ENCODE data around the gene MVK.

MVK gene

DNA sequence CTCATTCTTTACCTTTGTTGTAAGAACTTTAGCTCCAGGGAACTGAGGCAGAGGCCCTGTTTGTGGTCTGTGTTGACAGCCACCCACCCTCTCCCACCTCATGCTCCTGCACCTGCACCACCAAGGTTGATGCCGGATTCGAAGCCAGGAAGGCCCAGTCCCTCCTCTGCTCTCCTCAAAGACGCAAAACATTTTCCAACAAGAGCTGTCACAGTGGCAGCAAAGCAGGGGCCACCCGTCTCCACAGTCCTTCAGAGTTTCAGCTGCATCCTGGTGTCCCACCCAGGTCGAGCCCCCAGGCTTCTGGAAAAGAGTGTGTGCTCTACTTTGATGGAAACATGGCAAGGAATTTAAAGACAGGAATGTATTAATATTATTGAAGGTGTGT lies 37.7 kb upstream of the MVK start:
- Histone ChIP-seq H3K9ac (ENCODE audit: low read length) (no peak overlapping the region), H3K36me3 (ENCODE audit: control insufficient read depth, insufficient read depth, low read length, severe bottlenecking) (peaks cover 40% of the 10 kb centered on the region), H3K4me1 (ENCODE audit: control insufficient read depth, insufficient read depth, low read length) (peaks cover 4% of the 10 kb centered on the region), H3K27me3 (replicated peaks; ENCODE audit: control insufficient read depth, insufficient read depth, low read length) (no peaks in the 10 kb centered on the region), H3K4me3 (ENCODE audit: low read length) (no peak overlapping the region), H3K9me3 (ENCODE audit: control insufficient read depth, low read length) (no peaks in the 10 kb centered on the region)
- no peak for DNase-seq (ENCODE audit: low read depth)

DNA sequence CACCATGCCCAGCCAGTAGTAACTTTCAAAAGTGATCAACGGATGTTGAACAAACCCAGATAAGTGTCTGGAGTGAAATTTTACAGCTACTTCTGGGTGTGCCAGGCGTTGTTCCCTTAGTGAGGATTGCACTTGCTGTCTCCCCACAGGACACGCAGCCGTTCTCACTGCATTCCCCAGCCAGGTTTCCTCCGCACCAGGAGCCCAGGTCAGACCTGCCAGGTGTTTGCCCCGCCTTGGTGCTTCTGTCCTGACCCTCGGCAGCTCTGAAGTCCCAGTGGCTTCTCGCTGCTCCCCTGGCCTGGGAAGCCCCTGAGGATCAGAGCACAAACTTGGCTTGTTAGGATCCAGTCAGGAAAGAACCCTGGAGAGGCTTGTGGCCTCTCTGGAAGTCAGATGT lies 36.5 kb upstream of the MVK start:
- Histone ChIP-seq H3K36me3 (ENCODE audit: control insufficient read depth, insufficient read depth, low read length, severe bottlenecking) (peaks cover 27% of the 10 kb centered on the region), H3K4me1 (ENCODE audit: control insufficient read depth, insufficient read depth, low read length) (peaks cover 4% of the 10 kb centered on the region), H3K9me3 (ENCODE audit: control insufficient read depth, low read length) (no peaks in the 10 kb centered on the region)

DNA sequence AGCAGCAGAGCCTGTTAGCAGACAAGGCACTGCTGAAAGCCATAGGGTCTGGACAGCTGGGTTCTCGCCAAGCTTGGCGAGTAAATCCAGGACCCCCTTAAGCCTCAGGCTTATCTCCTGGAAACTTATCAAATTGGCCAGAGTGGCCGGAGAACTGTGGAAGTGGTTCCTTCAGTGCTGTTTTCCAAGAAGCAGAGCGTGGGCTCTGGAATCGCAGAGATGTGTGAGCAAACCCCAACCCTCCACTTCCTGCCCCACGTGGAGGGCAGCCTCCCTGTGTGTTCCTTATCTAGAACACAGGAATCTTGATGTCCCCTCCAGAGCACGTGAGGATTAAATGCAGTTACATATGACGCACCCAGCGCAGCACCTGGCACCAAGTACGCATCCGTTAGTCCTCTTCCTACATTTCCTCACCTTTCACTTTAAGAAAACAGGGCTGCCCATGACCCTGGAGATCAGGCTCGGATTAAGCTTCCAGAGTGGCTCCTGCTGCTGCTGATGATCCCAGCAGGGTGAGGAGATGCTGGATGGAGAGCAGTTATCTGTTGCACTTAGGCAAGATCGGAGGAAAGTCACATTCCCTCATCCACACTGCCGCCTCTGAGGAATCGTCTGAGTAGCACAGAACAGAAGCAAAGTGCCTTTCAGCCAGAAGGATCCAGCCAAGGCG lies 35.3 kb upstream of the MVK start:
- H3K4me1 ChIP-seq (ENCODE audit: control insufficient read depth, insufficient read depth, low read length) = peaks cover 4% of the 10 kb centered on the region
- no peak for DNase-seq (ENCODE audit: low read depth)
- H3K9ac ChIP-seq (ENCODE audit: low read length) = no peak overlapping the region
- H3K4me3 ChIP-seq (ENCODE audit: low read length) = no peak overlapping the region
- no peaks in the 10 kb centered on the region for H3K27me3 ChIP-seq (replicated peaks; ENCODE audit: control insufficient read depth, insufficient read depth, low read length)
- H3K9me3 ChIP-seq (ENCODE audit: control insufficient read depth, low read length) = no peaks in the 10 kb centered on the region
- peaks cover 20% of the 10 kb centered on the region for H3K36me3 ChIP-seq (ENCODE audit: control insufficient read depth, insufficient read depth, low read length, severe bottlenecking)

More for the DNA sequence above, 36.5 kb upstream of the MVK start:
- DNase-seq (ENCODE audit: low read depth) = no peak
- no peaks in the 10 kb centered on the region for H3K27me3 ChIP-seq (replicated peaks; ENCODE audit: control insufficient read depth, insufficient read depth, low read length)
- H3K9ac ChIP-seq (ENCODE audit: low read length) = no peak overlapping the region
- H3K4me3 ChIP-seq (ENCODE audit: low read length) = no peak overlapping the region

DNA sequence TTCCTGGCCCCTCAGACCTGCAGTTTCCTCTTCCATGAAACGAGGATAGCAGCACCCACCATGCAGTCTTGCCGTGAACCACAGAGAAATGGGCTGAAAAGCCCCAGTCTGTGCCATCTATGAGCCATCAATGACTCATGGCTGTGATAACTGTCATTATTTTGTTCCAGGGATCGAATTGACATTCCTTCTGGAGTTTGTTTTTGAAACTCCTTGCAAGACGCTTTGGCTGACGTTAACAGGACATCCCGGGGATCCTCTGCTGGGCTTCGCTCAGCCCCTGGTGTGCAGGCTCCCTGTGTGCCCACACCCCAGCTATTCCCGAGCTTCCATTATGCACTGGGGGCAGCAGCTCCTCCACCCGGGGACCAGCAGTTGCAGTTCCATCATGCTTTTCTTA lies 34.1 kb upstream of the MVK start:
- Histone ChIP-seq H3K4me3 (ENCODE audit: low read length) (no peak overlapping the region), H3K9ac (ENCODE audit: low read length) (no peak overlapping the region), H3K9me3 (ENCODE audit: control insufficient read depth, low read length) (no peaks in the 10 kb centered on the region), H3K4me1 (ENCODE audit: control insufficient read depth, insufficient read depth, low read length) (peaks cover 4% of the 10 kb centered on the region), H3K36me3 (ENCODE audit: control insufficient read depth, insufficient read depth, low read length, severe bottlenecking) (peaks cover 14% of the 10 kb centered on the region), H3K27me3 (replicated peaks; ENCODE audit: control insufficient read depth, insufficient read depth, low read length) (no peaks in the 10 kb centered on the region)
- peak; percentile 35 for DNase-seq (ENCODE audit: low read depth)

DNA sequence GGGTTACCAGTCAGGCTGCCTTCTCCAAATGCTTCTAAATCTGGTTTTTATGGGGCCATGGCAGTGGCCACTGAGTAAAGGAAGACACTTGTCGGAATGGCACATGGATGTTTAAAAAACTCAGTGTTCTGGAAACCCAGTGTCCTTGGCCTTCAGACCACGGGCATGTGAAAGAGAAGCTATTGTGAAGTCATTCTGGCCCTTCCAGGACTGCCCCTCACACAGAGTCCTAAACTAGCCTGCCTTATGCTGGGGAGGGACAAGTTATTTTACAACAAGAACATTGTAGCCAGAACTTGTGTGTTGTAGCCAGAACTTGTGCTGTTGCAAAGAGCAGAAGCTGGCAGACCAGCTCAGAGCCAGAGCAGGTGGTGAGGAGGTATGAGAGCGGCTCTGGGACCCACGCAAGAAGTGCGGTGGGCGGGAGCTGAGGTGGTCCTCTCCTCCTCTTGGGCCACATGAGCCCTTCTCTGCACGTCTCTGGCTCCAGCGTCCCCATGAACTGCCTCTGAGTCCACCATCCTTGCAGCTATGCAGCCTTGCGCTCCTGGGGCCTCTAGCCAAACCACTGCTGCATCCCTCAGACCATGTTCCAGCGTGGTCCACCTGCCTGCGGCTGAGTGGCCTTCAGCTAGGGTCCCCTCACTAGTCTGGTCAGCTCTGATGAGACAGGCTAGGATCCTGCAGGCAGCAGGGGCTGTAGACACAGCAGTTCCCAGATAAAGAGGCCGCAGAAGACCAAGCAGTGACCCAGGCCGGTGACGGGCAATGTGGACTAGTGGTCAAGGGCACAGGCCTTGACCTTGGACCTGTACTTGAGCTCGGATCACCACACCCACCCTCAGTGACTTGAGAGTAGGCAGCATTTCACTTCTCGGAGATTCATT lies 32.8 kb upstream of the MVK start:
- no peaks in the 10 kb centered on the region for H3K9me3 ChIP-seq (ENCODE audit: control insufficient read depth, low read length)
- no peaks in the 10 kb centered on the region for H3K27me3 ChIP-seq (replicated peaks; ENCODE audit: control insufficient read depth, insufficient read depth, low read length)
- DNase-seq (ENCODE audit: low read depth) = no peak

DNA sequence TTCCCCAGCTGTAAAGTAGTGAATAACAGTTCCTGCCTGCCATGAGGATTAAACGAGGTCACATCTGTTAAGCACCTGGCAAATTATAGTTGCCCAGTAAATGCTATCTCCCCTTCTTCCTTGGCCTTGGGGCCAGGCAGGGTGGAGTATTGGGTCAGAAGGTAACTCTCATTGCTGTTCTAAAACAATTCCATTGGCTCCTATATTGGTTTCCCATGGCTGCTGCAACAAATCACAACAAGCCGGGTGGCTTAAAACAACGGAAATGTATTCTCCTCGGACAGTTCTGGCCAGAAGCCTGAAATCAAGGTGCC lies 32.2 kb upstream of the MVK start:
- no peak for DNase-seq (ENCODE audit: low read depth)
- Histone ChIP-seq H3K4me1 (ENCODE audit: control insufficient read depth, insufficient read depth, low read length) (peaks cover 15% of the 10 kb centered on the region), H3K9ac (ENCODE audit: low read length) (no peak overlapping the region), H3K27me3 (replicated peaks; ENCODE audit: control insufficient read depth, insufficient read depth, low read length) (no peaks in the 10 kb centered on the region), H3K9me3 (ENCODE audit: control insufficient read depth, low read length) (no peaks in the 10 kb centered on the region), H3K4me3 (ENCODE audit: low read length) (no peak overlapping the region), H3K36me3 (ENCODE audit: control insufficient read depth, insufficient read depth, low read length, severe bottlenecking) (no peaks in the 10 kb centered on the region)

More for the DNA sequence above, 32.8 kb upstream of the MVK start:
- peaks cover 3% of the 10 kb centered on the region for H3K36me3 ChIP-seq (ENCODE audit: control insufficient read depth, insufficient read depth, low read length, severe bottlenecking)
- peaks cover 15% of the 10 kb centered on the region for H3K4me1 ChIP-seq (ENCODE audit: control insufficient read depth, insufficient read depth, low read length)
- no peak overlapping the region for H3K9ac ChIP-seq (ENCODE audit: low read length)
- H3K4me3 ChIP-seq (ENCODE audit: low read length) = no peak overlapping the region

DNA sequence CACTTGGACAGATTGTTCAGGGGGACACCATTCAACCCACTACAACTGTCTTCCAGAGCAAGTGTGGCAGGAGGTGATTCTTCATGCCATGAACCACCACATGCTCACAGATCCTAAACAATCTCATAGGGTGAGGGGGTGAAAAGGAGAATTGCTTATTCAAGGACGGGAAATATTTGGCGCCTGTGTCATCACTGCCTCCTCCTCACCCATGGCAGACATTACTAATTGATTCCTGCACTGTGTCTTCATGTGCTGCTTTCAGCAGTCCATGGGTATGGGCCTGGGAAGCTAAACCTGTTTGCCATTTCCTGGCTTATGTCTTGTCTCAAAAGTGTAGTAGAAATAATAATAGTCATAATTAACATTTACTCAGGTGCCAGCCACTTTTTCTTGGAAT lies 31.6 kb upstream of the MVK start:
- no peaks in the 10 kb centered on the region for H3K27me3 ChIP-seq (replicated peaks; ENCODE audit: control insufficient read depth, insufficient read depth, low read length)
- H3K4me3 ChIP-seq (ENCODE audit: low read length) = no peak overlapping the region
- no peaks in the 10 kb centered on the region for H3K9me3 ChIP-seq (ENCODE audit: control insufficient read depth, low read length)
- DNase-seq (ENCODE audit: low read depth) = no peak
- H3K4me1 ChIP-seq (ENCODE audit: control insufficient read depth, insufficient read depth, low read length) = peaks cover 15% of the 10 kb centered on the region
- no peaks in the 10 kb centered on the region for H3K36me3 ChIP-seq (ENCODE audit: control insufficient read depth, insufficient read depth, low read length, severe bottlenecking)
- no peak overlapping the region for H3K9ac ChIP-seq (ENCODE audit: low read length)

DNA sequence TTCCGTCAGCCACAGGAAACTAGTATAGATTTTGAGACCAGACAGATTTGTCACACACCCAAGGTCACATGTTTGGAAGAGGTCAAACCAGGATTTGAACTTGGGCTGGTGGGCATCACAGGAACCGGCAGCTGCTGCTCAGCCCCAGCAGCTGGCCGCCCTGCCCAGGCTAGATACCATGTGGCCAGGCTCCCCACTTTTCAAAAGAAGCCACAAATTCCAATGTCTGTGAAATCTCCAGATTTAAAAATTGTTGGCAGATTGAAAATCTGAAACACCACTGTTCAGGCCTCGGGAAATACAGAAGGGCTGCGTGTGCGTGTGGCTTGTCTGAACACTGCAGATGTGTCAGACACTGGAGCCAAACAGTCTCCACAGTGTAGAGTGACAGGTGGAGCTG lies 30.7 kb upstream of the MVK start:
- Histone ChIP-seq H3K4me1 (ENCODE audit: control insufficient read depth, insufficient read depth, low read length) (peaks cover 15% of the 10 kb centered on the region), H3K36me3 (ENCODE audit: control insufficient read depth, insufficient read depth, low read length, severe bottlenecking) (no peaks in the 10 kb centered on the region), H3K27me3 (replicated peaks; ENCODE audit: control insufficient read depth, insufficient read depth, low read length) (peaks cover 7% of the 10 kb centered on the region), H3K9me3 (ENCODE audit: control insufficient read depth, low read length) (no peaks in the 10 kb centered on the region), H3K4me3 (ENCODE audit: low read length) (no peak overlapping the region), H3K9ac (ENCODE audit: low read length) (no peak overlapping the region)
- DNase-seq (ENCODE audit: low read depth) = no peak

DNA sequence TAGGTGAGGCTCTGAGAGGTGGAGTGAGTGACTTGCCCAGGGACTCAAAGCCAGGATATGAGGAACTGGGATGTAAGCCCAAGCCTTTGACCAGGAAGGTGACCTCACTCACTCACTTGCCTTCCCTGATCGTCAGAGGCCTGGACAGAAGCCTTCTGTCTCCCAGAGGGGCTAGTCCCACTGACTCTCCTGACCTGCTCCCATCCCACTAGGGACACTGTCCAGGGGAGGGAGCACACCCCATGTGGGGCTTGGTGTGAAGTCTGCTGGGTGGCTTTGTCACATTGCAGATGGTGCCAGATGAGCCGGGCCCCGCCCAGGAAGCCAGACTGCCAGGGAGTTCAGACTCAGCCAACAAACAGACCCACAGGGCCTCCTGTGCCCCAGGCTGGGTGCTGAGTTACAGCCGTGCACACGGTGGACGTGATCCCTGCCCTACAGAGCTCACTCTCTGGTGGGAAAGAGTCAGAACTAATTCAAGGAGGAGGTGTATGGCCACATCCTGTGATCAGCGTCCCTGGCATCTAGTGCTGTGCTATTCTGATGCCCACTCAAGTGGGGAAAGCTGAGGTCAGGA lies 28.6 kb upstream of the MVK start:
- Histone ChIP-seq H3K4me1 (ENCODE audit: control insufficient read depth, insufficient read depth, low read length) (peaks cover 11% of the 10 kb centered on the region), H3K9me3 (ENCODE audit: control insufficient read depth, low read length) (peaks cover 4% of the 10 kb centered on the region), H3K36me3 (ENCODE audit: control insufficient read depth, insufficient read depth, low read length, severe bottlenecking) (no peaks in the 10 kb centered on the region), H3K4me3 (ENCODE audit: low read length) (no peak overlapping the region), H3K9ac (ENCODE audit: low read length) (no peak overlapping the region), H3K27me3 (replicated peaks; ENCODE audit: control insufficient read depth, insufficient read depth, low read length) (peaks cover 21% of the 10 kb centered on the region)
- peak; percentile 22 for DNase-seq (ENCODE audit: low read depth)

DNA sequence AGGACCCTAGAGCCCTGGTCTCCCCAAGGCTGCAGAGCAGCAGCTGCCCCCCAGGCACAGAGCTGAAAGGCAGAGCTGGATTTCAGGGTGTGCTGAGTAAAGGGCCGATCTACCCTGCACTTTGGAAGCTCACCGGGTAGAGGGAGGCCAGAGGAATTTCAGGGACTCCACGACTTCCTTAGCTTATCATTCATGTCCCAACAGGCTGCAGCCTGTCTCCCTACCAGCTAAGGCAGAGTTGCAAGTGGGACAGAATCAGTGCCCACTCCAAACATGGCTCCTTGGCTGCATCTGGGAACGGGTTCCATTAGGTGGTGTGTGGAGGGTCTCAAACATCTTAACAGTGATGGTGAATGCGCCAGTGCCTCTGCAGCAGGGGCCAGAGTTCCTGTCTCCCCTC lies 27.8 kb upstream of the MVK start:
- Histone ChIP-seq H3K9ac (ENCODE audit: low read length) (no peak overlapping the region), H3K27me3 (replicated peaks; ENCODE audit: control insufficient read depth, insufficient read depth, low read length) (peaks cover 28% of the 10 kb centered on the region), H3K4me1 (ENCODE audit: control insufficient read depth, insufficient read depth, low read length) (peaks cover 11% of the 10 kb centered on the region), H3K36me3 (ENCODE audit: control insufficient read depth, insufficient read depth, low read length, severe bottlenecking) (no peaks in the 10 kb centered on the region), H3K9me3 (ENCODE audit: control insufficient read depth, low read length) (peaks cover 4% of the 10 kb centered on the region), H3K4me3 (ENCODE audit: low read length) (no peak overlapping the region)
- DNase-seq (ENCODE audit: low read depth) = no peak

DNA sequence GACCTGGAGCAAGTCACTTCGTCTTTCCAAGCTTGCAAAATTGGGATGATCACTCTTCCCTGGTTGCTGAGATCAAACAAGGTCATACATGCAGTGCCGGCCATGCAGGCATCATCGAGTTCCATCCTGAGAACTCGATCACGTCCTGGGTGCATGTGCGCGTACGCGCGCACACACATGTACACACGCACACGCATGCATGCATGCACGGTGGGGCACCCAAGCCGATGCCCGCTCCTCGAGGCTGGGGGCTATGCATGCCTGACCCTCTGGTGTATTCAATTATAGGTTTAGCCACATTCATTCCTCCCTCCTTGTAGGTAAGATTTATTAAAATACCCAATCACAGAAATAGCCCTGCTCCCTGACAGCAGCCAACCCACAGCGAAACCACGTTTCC lies 26.3 kb upstream of the MVK start:
- DNase-seq (ENCODE audit: low read depth) = no peak
- H3K27me3 ChIP-seq (replicated peaks; ENCODE audit: control insufficient read depth, insufficient read depth, low read length) = peaks cover 37% of the 10 kb centered on the region
- no peaks in the 10 kb centered on the region for H3K36me3 ChIP-seq (ENCODE audit: control insufficient read depth, insufficient read depth, low read length, severe bottlenecking)
- peaks cover 4% of the 10 kb centered on the region for H3K9me3 ChIP-seq (ENCODE audit: control insufficient read depth, low read length)
- peaks cover 11% of the 10 kb centered on the region for H3K4me1 ChIP-seq (ENCODE audit: control insufficient read depth, insufficient read depth, low read length)
- no peak overlapping the region for H3K9ac ChIP-seq (ENCODE audit: low read length)
- H3K4me3 ChIP-seq (ENCODE audit: low read length) = no peak overlapping the region
